ENCODE data around the gene TIPARP. TPM values are rescaled to one million over a fixed set of nuclear protein-coding genes. Genes with fewer than 3 reads are reported as not detected.

Gene TIPARP
- total and polyA plus RNA-seq, 2 of the 8 experiments (the other 6 are each of a cell fraction or from before 2014, with no cell fraction given), result 1.6 to 5.8 TPM

DNA sequence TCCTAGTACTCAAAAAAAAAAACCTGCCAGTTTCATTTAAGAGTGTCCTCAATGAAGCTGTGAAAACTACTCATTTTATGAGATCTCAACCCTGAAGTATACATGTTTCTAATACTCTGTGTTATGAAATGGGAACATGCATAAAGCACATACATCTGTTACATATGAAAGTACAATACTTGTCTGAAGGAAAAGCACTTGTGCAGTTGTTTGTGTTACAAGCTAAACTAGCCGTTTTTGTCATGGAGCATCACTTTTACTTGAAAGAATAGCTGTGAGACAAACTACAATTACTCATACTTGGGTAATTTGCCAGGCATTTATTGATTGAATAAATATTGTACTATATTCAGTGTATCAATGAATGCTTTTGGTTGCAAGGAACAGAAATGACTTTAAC is 72.7 kb downstream of the TIPARP start:
- H3K79me1 ChIP-seq (ENCODE audit: low read depth, low read length), result no peaks in the 10 kb centered on the region
- no peak overlapping the region for H3K23ac ChIP-seq (ENCODE audit: insufficient read length)
- no peaks in the 10 kb centered on the region for H3K9me3 ChIP-seq (ENCODE audit: insufficient read depth in 2 of 2, low read depth in 1 of 2, low read length in 1 of 2)
- ChIA-PET POLR2A (ENCODE audit: partially characterized antibody) (interaction anchor here (0.6 to 1.1 kb wide), 2 partner anchors 13 to 345 kb away, joined by 4 read pairs; no protein-coding TSS in a partner anchor), CTCF (ENCODE audit: partially characterized antibody) (interaction anchor here (0.7 to 1.2 kb wide), 2 partner anchors 25 to 390 kb away, joined by 3 read pairs; no protein-coding TSS in a partner anchor)
- no peak overlapping the region for H2AK5ac ChIP-seq (ENCODE audit: low read depth, low read length)
- no peak overlapping the region for H3K27ac ChIP-seq (ENCODE audit: low read depth, low read length)
- H3K4me3 ChIP-seq (ENCODE audit: extremely low read depth in 1 of 4, insufficient read depth in 2 of 4, low read depth in 3 of 4, low read length in 4 of 4), result no peak overlapping the region
- DNase-seq (ENCODE audit: low read depth in 1 of 2, low spot score in 2 of 2) (no peak), FAIRE-seq (no peak)
- WGBS, 2 experiments (ENCODE audit: extremely low coverage in 1 of 2, insufficient coverage in 1 of 2, insufficient read length in 1 of 2, insufficient replicate concordance in 2 of 2, low coverage in 1 of 2, low lambda C conversion rate in 2 of 2, missing lambda C conversion rate in 1 of 2), result 83% methylated on average over 1 of the region's 1 CpG; no CpG with 5 or more reads in 1 of the 2 experiments
- H3K4me1 ChIP-seq (replicated peaks in 1 of 4; ENCODE audit: control insufficient read depth in 3 of 4, insufficient read depth in 4 of 4, low read length in 3 of 4), result peaks cover 10 to 15% (median 11%) of the 10 kb centered on the region in 4 experiments
- no peak overlapping the region for H3K4me2 ChIP-seq (ENCODE audit: insufficient read depth in 1 of 2, low read depth in 2 of 2, low read length in 2 of 2)
- no peak overlapping the region for H3K14ac ChIP-seq (ENCODE audit: insufficient read length)
- no peak overlapping the region for H3K4ac ChIP-seq (replicated peaks; ENCODE audit: insufficient read length, low read depth, low read length)
- H2BK12ac ChIP-seq (ENCODE audit: low read depth, low read length), result no peak overlapping the region
- no peak overlapping the region for H2BK15ac ChIP-seq (ENCODE audit: low read length)
- H4K8ac ChIP-seq (ENCODE audit: extremely low read depth, insufficient read depth, low read length), result no peak overlapping the region
- no peaks in the 10 kb centered on the region; a peak in 1 of 8 replicates for H3K36me3 ChIP-seq (ENCODE audit: control insufficient read depth in 2 of 4, insufficient read depth in 4 of 4, low read length in 3 of 4)
- H4K20me1 ChIP-seq (replicated peaks in 1 of 2; ENCODE audit: control insufficient read depth in 1 of 2, insufficient read depth in 2 of 2, low read length in 2 of 2), result no peaks in the 10 kb centered on the region
- H3K23me2 ChIP-seq (ENCODE audit: low read depth, low read length), result no peaks in the 10 kb centered on the region
- no peak overlapping the region for H2BK120ac ChIP-seq (replicated peaks; ENCODE audit: low read depth, low read length)
- H3K79me2 ChIP-seq (ENCODE audit: control insufficient read depth in 1 of 2, insufficient read depth in 2 of 2, low read length in 2 of 2), result no peaks in the 10 kb centered on the region
- no peak overlapping the region for H2AFZ ChIP-seq (ENCODE audit: low read length)
- no peak overlapping the region for H4K91ac ChIP-seq (replicated peaks; ENCODE audit: insufficient read length, low read length)
- TF ChIP-seq CHD1 (IDR thresholded peaks at IDR 0.05; ENCODE audit: low read depth, low read length), result no peak
- TF ChIP-seq SIX5 (IDR thresholded peaks at IDR 0.05; ENCODE audit: low read depth, low read length), result no peak
- no peak for TF ChIP-seq TAF1 (IDR thresholded peaks at IDR 0.05; ENCODE audit: low read depth, low read length)
- TF ChIP-seq RNF2 (IDR thresholded peaks at IDR 0.05; ENCODE audit: borderline replicate concordance, low read depth, low read length, missing control alignments, poor library complexity, severe bottlenecking), result no peak
- TF ChIP-seq TAF7 (optimal IDR thresholded peaks at IDR 0.05; ENCODE audit: borderline replicate concordance, low read depth, low read length), result no peak
- TF ChIP-seq GTF2F1 (IDR thresholded peaks at IDR 0.05; ENCODE audit: borderline replicate concordance, low read depth, low read length), result no peak
- no peak overlapping the region for H3K18ac ChIP-seq (ENCODE audit: extremely low read depth, low read length)
- H2BK5ac ChIP-seq (ENCODE audit: low read depth, low read length), result no peak overlapping the region
- H3K9ac ChIP-seq (replicated peaks in 1 of 4; ENCODE audit: extremely low read depth in 1 of 4, low read depth in 3 of 4, low read length in 3 of 4), result no peak overlapping the region
- H2BK20ac ChIP-seq (ENCODE audit: low read length), result no peak overlapping the region
- no peak overlapping the region for H4K5ac ChIP-seq (ENCODE audit: insufficient read length, low read depth, low read length)
- H3K27me3 ChIP-seq (replicated peaks in 1 of 4; ENCODE audit: control insufficient read depth in 3 of 4, extremely low read depth in 1 of 4, insufficient read depth in 3 of 4, low read length in 3 of 4), result no peaks in the 10 kb centered on the region
- H3K56ac ChIP-seq (replicated peaks; ENCODE audit: insufficient read length, low read depth, low read length), result no peak overlapping the region
